COR-L47 (cell line): ENCODE data around the gene UHRF2.
"Not testable (repeated sequence)": the region's sequence is repeated elsewhere in the genome, so short reads cannot be mapped to it uniquely, and the experiment has no call there.

Source experiments
- DNase-seq: peaks from one replicate; lab custom pipeline; 2025; lab: John Stamatoyannopoulos, UW

Gene UHRF2

GRCh38 chr9:6428940-6429889 lies 16.2 kb downstream of the UHRF2 start:
- no peak for DNase-seq

- DNase-seq = no peak
Measured at GRCh38 chr9:6431038-6431437, 18.0 kb downstream of the UHRF2 start.

GRCh38 chr9:6433410-6433809 lies 20.4 kb downstream of the UHRF2 start:
- DNase-seq = no peak

- DNase-seq = no peak
Measured at GRCh38 chr9:6439051-6439703, 26.2 kb downstream of the UHRF2 start.

- no peak for DNase-seq
Measured at GRCh38 chr9:6440405-6440804, 27.4 kb downstream of the UHRF2 start.

GRCh38 chr9:6441269-6441668 lies 28.3 kb downstream of the UHRF2 start:
- no peak for DNase-seq

GRCh38 chr9:6443661-6444060 lies 30.7 kb downstream of the UHRF2 start:
- DNase-seq = no peak

GRCh38 chr9:6444128-6444527 lies 31.1 kb downstream of the UHRF2 start:
- DNase-seq = no peak

GRCh38 chr9:6449086-6449485 lies 36.1 kb downstream of the UHRF2 start:
- no peak for DNase-seq

- no peak for DNase-seq
Measured at GRCh38 chr9:6449645-6450044, 36.6 kb downstream of the UHRF2 start.

- no peak for DNase-seq
Measured at GRCh38 chr9:6450641-6451375, 37.8 kb downstream of the UHRF2 start.

GRCh38 chr9:6455292-6455691 lies 42.3 kb downstream of the UHRF2 start:
- DNase-seq = not testable (repeated sequence)

- DNase-seq = not testable (repeated sequence)
Measured at GRCh38 chr9:6458704-6459103, 45.7 kb downstream of the UHRF2 start.

- no peak for DNase-seq
Measured at GRCh38 chr9:6459718-6460117, 46.7 kb downstream of the UHRF2 start.

GRCh38 chr9:6460189-6460768 lies 47.3 kb downstream of the UHRF2 start:
- no peak for DNase-seq

- no peak for DNase-seq
Measured at GRCh38 chr9:6461619-6462018, 48.6 kb downstream of the UHRF2 start.

- DNase-seq = no peak
Measured at GRCh38 chr9:6467006-6467625, 54.1 kb downstream of the UHRF2 start.

GRCh38 chr9:6471231-6471850 lies 58.3 kb downstream of the UHRF2 start:
- DNase-seq = no peak

- no peak for DNase-seq
Measured at GRCh38 chr9:6473151-6473550, 60.2 kb downstream of the UHRF2 start.

- DNase-seq = no peak
Measured at GRCh38 chr9:6479959-6480358, 67.0 kb downstream of the UHRF2 start.

- no peak for DNase-seq
Measured at GRCh38 chr9:6484210-6484609, 71.2 kb downstream of the UHRF2 start.
